Natural killer cell (primary cell): ENCODE results near the gene MRC1. TPM values are rescaled to one million over a fixed set of nuclear protein-coding genes. Genes with fewer than 3 reads are reported as not detected.

ENCODE experiments used
- ATAC-seq, 3 donors: fragments of 150-1000 bp in 2 of 3; fragments of 200-7000 bp in 1 of 3; cut with Tn5 transposase; 1 replicate in 1 of 3; 2 replicates in 2 of 3; pipeline ENCODE4 v1.10.0; 2021; ENCODE audit warnings: mild to moderate bottlenecking in 2 of 3, moderate library complexity in 2 of 3
- DNase-seq, 2 donors: peaks; one replicate each; pipeline versions ENCODE4 v3.0.0 to v3.0.0-alpha.2; 2013 to 2021; ENCODE audit warnings: mixed read lengths in 1 of 2
- H3K27ac ChIP-seq: one replicate; pipeline ENCODE4 v1.5.1; 2013; ENCODE audit warnings: mild to moderate bottlenecking, low read length
- H3K27me3 ChIP-seq: one replicate; pipeline ENCODE4 v1.6.1; 2013; ENCODE audit warnings: low read length; ENCODE audit not compliant: control insufficient read depth, insufficient read depth
- H3K36me3 ChIP-seq: one replicate; pipeline ENCODE4 v1.6.1; 2013; ENCODE audit warnings: low read length; ENCODE audit not compliant: control insufficient read depth, insufficient read depth
- H3K4me1 ChIP-seq: one replicate; pipeline ENCODE4 v1.6.1; 2013; ENCODE audit warnings: low read length; ENCODE audit not compliant: control insufficient read depth, insufficient read depth
- H3K4me3 ChIP-seq: one replicate; pipeline ENCODE4 v1.5.1; 2013; ENCODE audit warnings: low read length
- H3K9me3 ChIP-seq: one replicate; pipeline ENCODE4 v1.6.1; 2013; ENCODE audit warnings: low read length; ENCODE audit not compliant: control insufficient read depth, insufficient read depth
- H3K27ac Mint-ChIP-seq, 2 donors: one replicate each; pipeline ENCODE4 v1.8.0; 2022; ENCODE audit warnings: mild to moderate bottlenecking in 2 of 2, mixed read lengths in 2 of 2, moderate library complexity in 1 of 2
- H3K27me3 Mint-ChIP-seq, 2 donors: one replicate each; pipeline ENCODE4 v1.8.0; 2022; ENCODE audit warnings: low read depth in 2 of 2, mixed read lengths in 2 of 2
- H3K36me3 Mint-ChIP-seq: one replicate; pipeline ENCODE4 v1.8.0; 2022; ENCODE audit warnings: mixed read lengths
- H3K4me1 Mint-ChIP-seq, 2 donors: one replicate each; pipeline ENCODE4 v1.8.0; 2022; ENCODE audit warnings: mixed read lengths in 2 of 2
- H3K4me3 Mint-ChIP-seq: one replicate; pipeline ENCODE4 v1.8.0; 2022; ENCODE audit warnings: mild to moderate bottlenecking, moderate library complexity, mixed read lengths
- H3K9me3 Mint-ChIP-seq, 2 donors: one replicate each; pipeline ENCODE4 v1.8.0; 2022; ENCODE audit warnings: mixed read lengths in 2 of 2
- WGBS: methylation state at CpG from one replicate; pipeline ENCODE4 v1.1.7; 2013; ENCODE audit warnings: missing lambda C conversion rate; ENCODE audit not compliant: insufficient coverage; 5-methylcytosine and 5-hydroxymethylcytosine counted together
- intact Hi-C: fragments of 100-400 bp; cut with micrococcal nuclease; formaldehyde crosslinking; loops from one replicate; pipeline ENCODE4 v1.14.2; 2022
- total RNA-seq, 4 donors: library from RNA; stranded (reverse); fragments of 120-200 nt in 1 of 4; gene quantifications; one replicate each; pipeline versions ENCODE4 v1.2.3 to v1.2.4, GENCODE V29; 2013 to 2022
- TF ChIP-seq, protein P1 (sequence below): fragments of 200-600 bp; IDR thresholded peaks from one replicate; pipeline ENCODE4 v1.8.0; 2022; ENCODE audit warnings: antibody characterized with exemption

Gene MRC1
- total RNA-seq, 3 donors from 2014 or later (not counting 1 experiment from before 2014, with no cell fraction given) = 0.05 to 0.18 (median 0.15) TPM

DNA sequence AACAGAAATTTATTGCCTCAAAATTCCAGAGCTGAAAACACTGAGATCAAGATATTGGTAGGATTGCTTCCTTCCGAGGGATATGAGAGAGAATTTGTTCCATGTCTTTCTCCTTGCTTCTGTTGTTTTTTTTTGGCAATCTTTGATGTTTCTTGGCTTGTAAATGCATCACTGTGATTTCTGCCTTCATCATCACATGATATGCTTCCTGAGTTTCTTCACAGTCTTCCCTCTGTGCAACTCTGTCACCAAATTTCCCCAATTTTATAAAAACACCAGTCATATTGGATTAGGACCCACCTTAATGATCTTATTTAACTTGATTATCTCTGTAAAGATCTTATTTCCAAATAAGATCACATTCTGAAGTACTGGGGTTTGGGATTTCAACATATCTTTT is 42.4 kb upstream of the MRC1 start:
- H3K4me3 Mint-ChIP-seq = no peak overlapping the region
- Histone ChIP-seq H3K27me3 (no peaks in the 10 kb centered on the region), H3K9me3 (no peaks in the 10 kb centered on the region), H3K27ac (no peak overlapping the region), H3K4me3 (no peak overlapping the region), H3K4me1 (no peaks in the 10 kb centered on the region), H3K36me3 (no peaks in the 10 kb centered on the region)
- TF ChIP-seq, protein P1, sequence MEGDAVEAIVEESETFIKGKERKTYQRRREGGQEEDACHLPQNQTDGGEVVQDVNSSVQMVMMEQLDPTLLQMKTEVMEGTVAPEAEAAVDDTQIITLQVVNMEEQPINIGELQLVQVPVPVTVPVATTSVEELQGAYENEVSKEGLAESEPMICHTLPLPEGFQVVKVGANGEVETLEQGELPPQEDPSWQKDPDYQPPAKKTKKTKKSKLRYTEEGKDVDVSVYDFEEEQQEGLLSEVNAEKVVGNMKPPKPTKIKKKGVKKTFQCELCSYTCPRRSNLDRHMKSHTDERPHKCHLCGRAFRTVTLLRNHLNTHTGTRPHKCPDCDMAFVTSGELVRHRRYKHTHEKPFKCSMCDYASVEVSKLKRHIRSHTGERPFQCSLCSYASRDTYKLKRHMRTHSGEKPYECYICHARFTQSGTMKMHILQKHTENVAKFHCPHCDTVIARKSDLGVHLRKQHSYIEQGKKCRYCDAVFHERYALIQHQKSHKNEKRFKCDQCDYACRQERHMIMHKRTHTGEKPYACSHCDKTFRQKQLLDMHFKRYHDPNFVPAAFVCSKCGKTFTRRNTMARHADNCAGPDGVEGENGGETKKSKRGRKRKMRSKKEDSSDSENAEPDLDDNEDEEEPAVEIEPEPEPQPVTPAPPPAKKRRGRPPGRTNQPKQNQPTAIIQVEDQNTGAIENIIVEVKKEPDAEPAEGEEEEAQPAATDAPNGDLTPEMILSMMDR = no peak
- H3K27me3 Mint-ChIP-seq = peaks cover 13 to 20% of the 10 kb centered on the region in 2 donors
- ATAC-seq (no peak), DNase-seq (no peak)
- 83% methylated on average over 1 of the region's 1 CpG for WGBS
- no peaks in the 10 kb centered on the region for H3K4me1 Mint-ChIP-seq
- no peaks in the 10 kb centered on the region for H3K36me3 Mint-ChIP-seq
- H3K27ac Mint-ChIP-seq = no peak overlapping the region
- intact Hi-C loops = no loop called here
- H3K9me3 Mint-ChIP-seq = no peaks in the 10 kb centered on the region

DNA sequence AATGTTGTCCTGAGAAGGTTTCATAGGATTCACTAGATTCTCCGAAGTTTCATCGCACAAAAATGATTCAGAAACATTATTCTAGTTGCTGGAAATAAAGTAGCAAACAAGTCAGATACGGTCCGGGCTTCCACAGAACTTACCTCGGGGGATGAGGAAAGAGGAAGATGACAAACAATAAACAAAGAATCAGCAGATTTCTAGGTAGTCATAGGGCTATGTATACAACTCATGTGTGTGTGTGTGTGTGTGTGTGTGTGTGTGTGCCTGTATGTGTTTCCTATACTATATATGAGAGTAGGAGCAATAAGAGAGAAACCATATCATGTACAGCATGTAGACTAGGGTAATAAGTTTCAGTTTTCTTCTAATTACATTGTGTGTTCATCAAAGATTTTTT is 40.7 kb upstream of the MRC1 start:
- no peaks in the 10 kb centered on the region for H3K4me1 Mint-ChIP-seq
- TF ChIP-seq, protein P1 = no peak
- 100% methylated on average over 4 of the region's 5 CpGs for WGBS

DNA sequence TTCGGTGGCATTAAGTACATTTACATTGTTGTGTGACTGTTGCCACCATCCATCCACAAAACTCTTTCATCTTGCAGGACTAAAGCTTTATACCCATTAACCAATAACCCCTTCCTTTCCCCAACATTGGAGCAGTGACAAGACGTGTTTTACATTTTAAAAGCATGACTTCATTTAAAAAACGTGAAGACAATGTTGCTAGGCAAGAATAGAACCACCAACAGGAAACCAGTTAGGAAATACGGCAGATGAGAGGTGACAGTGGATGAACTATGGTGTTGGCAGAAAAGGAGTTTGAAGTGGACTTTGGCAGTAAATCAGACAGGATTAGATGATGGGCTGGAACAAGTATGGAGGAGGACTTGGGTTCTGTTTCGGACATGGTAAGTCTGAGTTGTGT is 40.2 kb upstream of the MRC1 start:
- no peaks in the 10 kb centered on the region for H3K36me3 ChIP-seq
- intact Hi-C loops = no loop called here
- H3K9me3 Mint-ChIP-seq = no peaks in the 10 kb centered on the region
- H3K4me1 Mint-ChIP-seq = no peaks in the 10 kb centered on the region
- TF ChIP-seq, protein P1 = no peak
- 43% methylated on average over 5 of the region's 5 CpGs for WGBS
- DNase-seq (no peak), ATAC-seq (no peak)
- H3K9me3 ChIP-seq = no peaks in the 10 kb centered on the region
- H3K27ac Mint-ChIP-seq = no peak overlapping the region
- H3K4me3 Mint-ChIP-seq = no peak overlapping the region
- no peak overlapping the region for H3K4me3 ChIP-seq
- H3K4me1 ChIP-seq = no peaks in the 10 kb centered on the region
- H3K36me3 Mint-ChIP-seq = no peaks in the 10 kb centered on the region
- H3K27me3 Mint-ChIP-seq = peaks cover 10 to 26% of the 10 kb centered on the region in 2 donors
- H3K27me3 ChIP-seq = no peaks in the 10 kb centered on the region
- H3K27ac ChIP-seq = no peak overlapping the region

More for the DNA sequence above, 40.7 kb upstream of the MRC1 start:
- H3K4me3 Mint-ChIP-seq = no peak overlapping the region
- Histone ChIP-seq H3K27me3 (no peaks in the 10 kb centered on the region), H3K9me3 (no peaks in the 10 kb centered on the region), H3K36me3 (no peaks in the 10 kb centered on the region), H3K4me3 (no peak overlapping the region), H3K4me1 (no peaks in the 10 kb centered on the region), H3K27ac (no peak overlapping the region)
- H3K27ac Mint-ChIP-seq = no peak overlapping the region
- DNase-seq = no peak
- peaks cover 11 to 26% of the 10 kb centered on the region in 2 donors for H3K27me3 Mint-ChIP-seq
- no peaks in the 10 kb centered on the region for H3K9me3 Mint-ChIP-seq
- H3K36me3 Mint-ChIP-seq = no peaks in the 10 kb centered on the region
- intact Hi-C loops = no loop called here
- ATAC-seq = no peak

DNA sequence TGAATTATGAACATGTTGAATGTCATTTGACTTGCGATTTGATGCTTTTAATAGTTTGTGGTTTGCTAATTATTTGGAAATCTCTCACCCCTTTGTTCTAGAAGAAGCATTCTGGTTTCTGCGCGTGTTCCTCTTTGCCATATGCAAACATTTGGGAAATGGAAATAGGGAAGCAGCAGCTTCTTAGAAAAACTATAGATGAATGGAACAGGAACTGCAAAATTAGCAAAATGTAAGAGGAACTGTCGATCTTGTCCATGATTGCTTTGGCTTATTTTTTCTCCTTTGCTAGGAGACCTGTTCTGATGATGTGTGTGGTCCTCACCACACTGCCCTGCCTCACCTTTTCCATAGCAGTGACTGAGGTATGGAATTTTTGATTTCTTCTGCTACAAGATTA is 38.1 kb upstream of the MRC1 start:
- Histone ChIP-seq H3K9me3 (no peaks in the 10 kb centered on the region), H3K4me3 (no peak overlapping the region)

More for the DNA sequence above, 38.1 kb upstream of the MRC1 start:
- no peak overlapping the region for H3K27ac Mint-ChIP-seq
- no peaks in the 10 kb centered on the region for H3K36me3 Mint-ChIP-seq
- no peaks in the 10 kb centered on the region for H3K4me1 ChIP-seq
- WGBS = 37% methylated on average over 3 of the region's 4 CpGs
- H3K27me3 Mint-ChIP-seq = peaks cover 15 to 35% of the 10 kb centered on the region in 2 donors
- no peaks in the 10 kb centered on the region for H3K4me1 Mint-ChIP-seq
- H3K36me3 ChIP-seq = no peaks in the 10 kb centered on the region
- ATAC-seq = no peak
- H3K27ac ChIP-seq = no peak overlapping the region
- TF ChIP-seq, protein P1 = no peak
- intact Hi-C loops = no loop called here
- H3K9me3 Mint-ChIP-seq = no peaks in the 10 kb centered on the region
- DNase-seq = no peak
- no peaks in the 10 kb centered on the region for H3K27me3 ChIP-seq
- no peak overlapping the region for H3K4me3 Mint-ChIP-seq
